AG08396 (cell line): ENCODE measurements around the gene ELAPOR1.

Source experiments
- DNase-seq: peaks from one replicate; pipeline ENCODE4 v3.0.0; 2012; ENCODE audit warnings: low spot score, mixed read lengths

The ELAPOR1 gene

GRCh38 chr1:109113590-109114341, at the start of gene ELAPOR1:
ELAPOR1 (plus strand) TSS chr1:109114115; CDS start chr1:109114184, 69 bp downstream.
- DNase-seq, result no peak

GRCh38 chr1:109065137-109065536, 48.8 kb upstream of the ELAPOR1 start:
- no peak for DNase-seq

GRCh38 chr1:109067883-109068282, 46.0 kb upstream of the ELAPOR1 start:
- no peak for DNase-seq

- DNase-seq, result no peak
Observed at GRCh38 chr1:109069294-109069693, 44.6 kb upstream of the ELAPOR1 start.

- DNase-seq, result peak; percentile 95
Observed at GRCh38 chr1:109075531-109076490, 38.1 kb upstream of the ELAPOR1 start, which contains the start of gene TAF13. TAF13 (minus strand) TSS chr1:109076003; CDS start chr1:109075947, 56 bp downstream.

- no peak for DNase-seq
Observed at GRCh38 chr1:109078317-109078716, 35.6 kb upstream of the ELAPOR1 start.

- DNase-seq, result no peak
Observed at GRCh38 chr1:109079240-109079622, 34.7 kb upstream of the ELAPOR1 start.

- DNase-seq, result no peak
Observed at GRCh38 chr1:109080441-109081082, 33.4 kb upstream of the ELAPOR1 start.

- no peak for DNase-seq
Observed at GRCh38 chr1:109083501-109083900, 30.4 kb upstream of the ELAPOR1 start.

- no peak for DNase-seq
Observed at GRCh38 chr1:109083923-109084322, 30.0 kb upstream of the ELAPOR1 start.

- no peak for DNase-seq
Observed at GRCh38 chr1:109084563-109085517, 29.1 kb upstream of the ELAPOR1 start.

GRCh38 chr1:109089242-109090015, 24.5 kb upstream of the ELAPOR1 start:
- DNase-seq, result no peak

- DNase-seq, result peak; percentile 82
Observed at GRCh38 chr1:109090196-109091077, 23.5 kb upstream of the ELAPOR1 start, which contains the start of gene TMEM167B. TMEM167B (plus strand) TSS chr1:109090764; CDS start chr1:109090873, 109 bp downstream.

GRCh38 chr1:109091078-109091838, 22.7 kb upstream of the ELAPOR1 start:
- DNase-seq, result peak; percentile 43

- no peak for DNase-seq
Observed at GRCh38 chr1:109091839-109092193, 22.1 kb upstream of the ELAPOR1 start.

GRCh38 chr1:109094377-109094803, 19.5 kb upstream of the ELAPOR1 start:
- peak; percentile 63 for DNase-seq

GRCh38 chr1:109094871-109095270, 19.0 kb upstream of the ELAPOR1 start:
- no peak for DNase-seq

GRCh38 chr1:109095631-109096030, 18.3 kb upstream of the ELAPOR1 start:
- DNase-seq, result no peak
